Hepatocyte (in vitro differentiated cells): ENCODE results near the gene MRPL52.

ENCODE experiments used
- EZH2 ChIP-seq: fragments of 200-600 bp; sonication (generic); IDR thresholded peaks from 2 replicates; pipeline ENCODE4 v1.6.1; 2016; ENCODE audit warnings: antibody characterized with exemption, mild to moderate bottlenecking, borderline replicate concordance
- EZH2phosphoT487 ChIP-seq: fragments of 200-600 bp; sonication (generic); IDR thresholded peaks from one replicate; pipeline ENCODE4 v1.6.1; 2018; ENCODE audit warnings: antibody characterized with exemption, mild to moderate bottlenecking, low read depth, moderate library complexity; ENCODE audit not compliant: unreplicated experiment, severe bottlenecking
- TF ChIP-seq, protein P1 (sequence below): fragments of 200-600 bp; sonication (generic); IDR thresholded peaks from 2 replicates; pipeline ENCODE4 v1.5.1; 2016; ENCODE audit warnings: antibody characterized with exemption, mild to moderate bottlenecking; ENCODE audit not compliant: poor library complexity

DNA sequence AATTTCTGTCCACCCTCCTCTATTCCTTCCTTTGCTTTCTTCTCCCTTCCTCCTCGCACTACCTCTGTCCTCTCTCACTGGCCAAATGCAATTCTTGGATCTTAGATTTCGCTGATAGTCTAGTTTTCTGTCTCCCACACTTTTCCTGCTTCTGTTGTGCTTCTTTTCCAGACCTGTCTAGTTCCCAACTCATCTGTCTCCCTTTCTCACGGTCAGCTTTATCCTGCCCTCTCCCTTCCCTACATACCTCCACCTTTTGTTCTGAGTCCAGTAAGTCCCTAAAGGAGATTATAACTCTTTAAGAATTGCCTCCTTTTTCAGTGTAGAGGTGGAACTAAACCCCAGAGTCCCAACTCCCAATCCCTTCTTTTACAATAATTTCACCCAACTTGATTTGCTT lies 5.8 kb downstream of the MRPL52 start:
- no peak for TF ChIP-seq EZH2
- TF ChIP-seq, protein P1, sequence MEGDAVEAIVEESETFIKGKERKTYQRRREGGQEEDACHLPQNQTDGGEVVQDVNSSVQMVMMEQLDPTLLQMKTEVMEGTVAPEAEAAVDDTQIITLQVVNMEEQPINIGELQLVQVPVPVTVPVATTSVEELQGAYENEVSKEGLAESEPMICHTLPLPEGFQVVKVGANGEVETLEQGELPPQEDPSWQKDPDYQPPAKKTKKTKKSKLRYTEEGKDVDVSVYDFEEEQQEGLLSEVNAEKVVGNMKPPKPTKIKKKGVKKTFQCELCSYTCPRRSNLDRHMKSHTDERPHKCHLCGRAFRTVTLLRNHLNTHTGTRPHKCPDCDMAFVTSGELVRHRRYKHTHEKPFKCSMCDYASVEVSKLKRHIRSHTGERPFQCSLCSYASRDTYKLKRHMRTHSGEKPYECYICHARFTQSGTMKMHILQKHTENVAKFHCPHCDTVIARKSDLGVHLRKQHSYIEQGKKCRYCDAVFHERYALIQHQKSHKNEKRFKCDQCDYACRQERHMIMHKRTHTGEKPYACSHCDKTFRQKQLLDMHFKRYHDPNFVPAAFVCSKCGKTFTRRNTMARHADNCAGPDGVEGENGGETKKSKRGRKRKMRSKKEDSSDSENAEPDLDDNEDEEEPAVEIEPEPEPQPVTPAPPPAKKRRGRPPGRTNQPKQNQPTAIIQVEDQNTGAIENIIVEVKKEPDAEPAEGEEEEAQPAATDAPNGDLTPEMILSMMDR: no peak
- TF ChIP-seq EZH2phosphoT487: no peak
